Astrocyte of the cerebellum (primary cell): Measurements from ENCODE around the gene TBC1D9.

Experiments used
- DNase-seq: peaks from one replicate; pipeline ENCODE4 v3.0.0-alpha.2; 2011; ENCODE audit warnings: low read depth
- H3K4me3 ChIP-seq: 2 replicates; pipeline ENCODE4 v1.5.1; 2011; ENCODE audit warnings: mild to moderate bottlenecking, low read depth, low read length, moderate library complexity
- in situ Hi-C: cut with HindIII; loops from 2 replicates; pipeline ENCODE4 v1.10.0; 2017; ENCODE audit warnings: low sequenced_read_pairs
- TF ChIP-seq, protein P1 (sequence below): IDR thresholded peaks from 2 replicates; pipeline ENCODE4 v1.5.1; 2012; ENCODE audit warnings: low read length, low read depth, moderate library complexity, mild to moderate bottlenecking; ENCODE audit errors: missing control alignments

TBC1D9 gene

GRCh38 chr4:140652601-140653000 lies 103.6 kb downstream of the TBC1D9 start:
- no peak overlapping the region for H3K4me3 ChIP-seq
- TF ChIP-seq, protein P1, sequence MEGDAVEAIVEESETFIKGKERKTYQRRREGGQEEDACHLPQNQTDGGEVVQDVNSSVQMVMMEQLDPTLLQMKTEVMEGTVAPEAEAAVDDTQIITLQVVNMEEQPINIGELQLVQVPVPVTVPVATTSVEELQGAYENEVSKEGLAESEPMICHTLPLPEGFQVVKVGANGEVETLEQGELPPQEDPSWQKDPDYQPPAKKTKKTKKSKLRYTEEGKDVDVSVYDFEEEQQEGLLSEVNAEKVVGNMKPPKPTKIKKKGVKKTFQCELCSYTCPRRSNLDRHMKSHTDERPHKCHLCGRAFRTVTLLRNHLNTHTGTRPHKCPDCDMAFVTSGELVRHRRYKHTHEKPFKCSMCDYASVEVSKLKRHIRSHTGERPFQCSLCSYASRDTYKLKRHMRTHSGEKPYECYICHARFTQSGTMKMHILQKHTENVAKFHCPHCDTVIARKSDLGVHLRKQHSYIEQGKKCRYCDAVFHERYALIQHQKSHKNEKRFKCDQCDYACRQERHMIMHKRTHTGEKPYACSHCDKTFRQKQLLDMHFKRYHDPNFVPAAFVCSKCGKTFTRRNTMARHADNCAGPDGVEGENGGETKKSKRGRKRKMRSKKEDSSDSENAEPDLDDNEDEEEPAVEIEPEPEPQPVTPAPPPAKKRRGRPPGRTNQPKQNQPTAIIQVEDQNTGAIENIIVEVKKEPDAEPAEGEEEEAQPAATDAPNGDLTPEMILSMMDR: no peak
- no peak for DNase-seq
- in situ Hi-C loops: no loop called here

GRCh38 chr4:140648716-140649308 lies 107.4 kb downstream of the TBC1D9 start:
- DNase-seq: no peak
- TF ChIP-seq, protein P1: no peak
- H3K4me3 ChIP-seq: no peak overlapping the region
- in situ Hi-C loops: no loop called here

DNA sequence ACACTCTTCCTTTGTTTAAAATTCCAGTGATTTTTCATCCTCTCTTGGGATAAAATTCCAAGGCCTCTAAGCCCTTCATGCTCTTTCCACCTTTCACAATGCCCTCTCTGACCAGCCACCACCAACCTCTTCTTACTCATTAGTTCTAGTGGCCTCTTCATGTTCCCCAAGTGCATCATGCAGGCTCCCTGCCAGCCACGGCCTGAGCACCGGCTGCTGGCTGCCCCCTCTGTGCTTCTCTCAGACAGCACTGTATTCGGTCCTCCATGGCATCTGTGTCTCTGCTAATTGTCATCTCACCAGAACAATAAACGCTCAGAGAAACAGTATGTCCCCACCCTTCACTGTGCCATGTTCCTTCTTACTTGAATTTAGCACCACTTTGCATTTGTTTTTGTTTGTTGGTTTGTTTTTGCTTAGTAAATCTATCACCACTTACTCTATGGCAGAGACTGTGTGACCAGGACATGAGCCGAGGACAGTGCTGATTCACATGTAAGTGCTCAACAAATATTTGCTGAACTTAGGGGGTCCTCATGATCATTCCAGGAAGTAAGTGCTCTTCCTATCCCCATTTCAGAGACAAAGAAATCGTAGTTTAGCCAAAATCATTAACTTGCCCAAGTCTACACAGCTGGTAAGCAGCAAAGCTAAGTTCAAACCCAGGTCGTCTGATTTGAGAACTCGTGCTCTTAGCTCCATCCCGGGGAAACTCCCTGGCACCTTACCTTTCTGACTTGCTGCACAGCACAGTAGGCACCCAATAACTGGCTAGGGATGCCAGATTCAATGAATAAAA lies 110.4 kb downstream of the TBC1D9 start:
- no peak overlapping the region for H3K4me3 ChIP-seq
- in situ Hi-C loops: no loop called here
- TF ChIP-seq, protein P1: no peak
- DNase-seq: no peak

DNA sequence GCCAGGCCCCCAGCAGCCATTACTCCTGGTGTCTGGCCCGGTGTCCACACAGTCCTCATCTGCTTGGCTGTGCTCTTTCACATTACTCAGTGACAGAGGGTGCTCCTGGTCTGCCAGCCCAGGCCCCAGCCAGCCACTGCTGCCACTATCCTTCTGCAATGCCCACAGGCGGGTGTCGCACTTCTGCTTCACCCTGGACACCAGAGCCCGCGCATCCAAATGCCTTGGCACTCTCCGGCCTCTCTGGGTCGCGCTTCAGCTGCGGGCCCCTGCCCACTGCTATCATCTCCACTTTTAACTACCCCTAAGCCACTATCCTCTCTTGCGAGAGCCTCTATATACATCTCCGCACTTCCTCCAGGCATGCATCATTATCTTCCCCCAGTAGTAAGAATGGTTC lies 111.0 kb downstream of the TBC1D9 start:
- TF ChIP-seq, protein P1: no peak
- in situ Hi-C loops: no loop called here
- no peak for DNase-seq
- no peak overlapping the region for H3K4me3 ChIP-seq

DNA sequence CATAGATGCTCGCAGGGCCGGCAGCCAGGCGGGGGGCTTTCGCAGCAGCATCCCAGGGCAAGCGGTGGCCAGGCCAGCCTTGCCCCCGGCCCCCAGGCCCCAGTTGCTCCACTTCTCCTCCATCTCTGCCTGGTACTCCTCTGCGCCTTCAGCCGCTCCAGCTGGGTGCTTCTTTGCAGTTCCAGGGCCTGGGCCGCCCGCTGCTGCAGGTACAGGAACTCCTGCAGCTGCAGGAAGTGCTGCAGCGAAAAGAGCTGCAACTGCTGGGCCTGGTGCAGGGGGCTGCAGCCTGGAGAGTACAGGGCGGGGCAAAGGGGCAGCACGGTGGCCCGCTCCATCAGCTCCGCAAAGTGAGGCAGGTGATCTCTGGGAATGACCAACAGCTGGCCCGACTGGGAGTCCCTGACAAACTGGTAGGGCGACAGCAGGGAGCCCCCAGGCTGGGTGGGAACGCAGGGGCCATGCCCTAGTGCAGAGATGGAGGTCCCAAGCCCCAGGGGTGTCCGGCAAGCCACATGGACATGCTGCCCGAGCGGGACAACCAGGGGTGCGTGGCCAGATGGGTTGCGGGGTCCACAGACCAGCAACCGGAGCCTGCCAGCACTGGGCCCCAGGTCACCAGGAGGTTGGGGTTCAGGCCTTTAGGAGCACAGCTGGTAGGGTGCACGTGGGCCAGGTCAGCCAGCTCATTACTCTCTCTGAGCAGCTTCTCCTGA lies 111.6 kb downstream of the TBC1D9 start:
- H3K4me3 ChIP-seq: no peak overlapping the region
- DNase-seq: no peak
- in situ Hi-C loops: loop anchor here (5.0 kb wide), 1 partner anchor 57 kb away; no protein-coding TSS in a partner anchor
- TF ChIP-seq, protein P1: no peak

GRCh38 chr4:140643571-140644055 lies 112.6 kb downstream of the TBC1D9 start:
- no peak overlapping the region for H3K4me3 ChIP-seq
- no peak for DNase-seq
- in situ Hi-C loops: loop anchor here (5.0 kb wide), 1 partner anchor 56 kb away; no protein-coding TSS in a partner anchor
- TF ChIP-seq, protein P1: no peak
